ENCODE measurements around the gene MCOLN2. TPM values are rescaled to one million over a fixed set of nuclear protein-coding genes. Genes with fewer than 3 reads are reported as not detected.

The MCOLN2 gene
- total and polyA plus RNA-seq, 2 of the 8 experiments (the other 6 are each of a cell fraction or from before 2014, with no cell fraction given): 1.7 to 6.1 TPM

- Histone ChIP-seq H3K4me1 (replicated peaks in 1 of 4; ENCODE audit: control insufficient read depth in 3 of 4, insufficient read depth in 4 of 4, low read length in 3 of 4) (no peaks in the 10 kb centered on the region), H3K14ac (ENCODE audit: insufficient read length) (no peak overlapping the region), H2BK120ac (replicated peaks; ENCODE audit: low read depth, low read length) (no peak overlapping the region), H4K91ac (replicated peaks; ENCODE audit: insufficient read length, low read length) (no peak overlapping the region), H3K79me2 (ENCODE audit: control insufficient read depth in 1 of 2, insufficient read depth in 2 of 2, low read length in 2 of 2) (no peaks in the 10 kb centered on the region), H3K4me3 (ENCODE audit: extremely low read depth in 1 of 4, insufficient read depth in 2 of 4, low read depth in 3 of 4, low read length in 4 of 4) (no peak overlapping the region), H2BK5ac (ENCODE audit: low read depth, low read length) (no peak overlapping the region), H3K79me1 (ENCODE audit: low read depth, low read length) (no peaks in the 10 kb centered on the region; the same call in 1 of the 2 replicates), H3K36me3 (ENCODE audit: control insufficient read depth in 2 of 4, insufficient read depth in 4 of 4, low read length in 3 of 4) (no peaks in the 10 kb centered on the region), H4K20me1 (replicated peaks in 1 of 2; ENCODE audit: control insufficient read depth in 1 of 2, insufficient read depth in 2 of 2, low read length in 2 of 2) (no peaks in the 10 kb centered on the region), H2BK12ac (ENCODE audit: low read depth, low read length) (no peak overlapping the region), H3K23me2 (ENCODE audit: low read depth, low read length) (no peaks in the 10 kb centered on the region), H3K18ac (ENCODE audit: extremely low read depth, low read length) (no peak overlapping the region), H3K9me3 (ENCODE audit: insufficient read depth in 2 of 2, low read depth in 1 of 2, low read length in 1 of 2) (no peaks in the 10 kb centered on the region), H3K4ac (replicated peaks; ENCODE audit: insufficient read length, low read depth, low read length) (no peak overlapping the region), H3K27ac (ENCODE audit: low read depth, low read length) (no peak overlapping the region), H2AK5ac (ENCODE audit: low read depth, low read length) (no peak overlapping the region), H3K27me3 (replicated peaks in 1 of 4; ENCODE audit: control insufficient read depth in 3 of 4, extremely low read depth in 1 of 4, insufficient read depth in 3 of 4, low read length in 3 of 4) (no peaks in the 10 kb centered on the region), H2BK20ac (ENCODE audit: low read length) (no peak overlapping the region), H4K5ac (ENCODE audit: insufficient read length, low read depth, low read length) (no peak overlapping the region), H3K9ac (replicated peaks in 1 of 4; ENCODE audit: extremely low read depth in 1 of 4, low read depth in 3 of 4, low read length in 3 of 4) (no peak overlapping the region), H3K23ac (ENCODE audit: insufficient read length) (no peak overlapping the region), H2BK15ac (ENCODE audit: low read length) (no peak overlapping the region), H3K56ac (replicated peaks; ENCODE audit: insufficient read length, low read depth, low read length) (no peak overlapping the region), H4K8ac (ENCODE audit: extremely low read depth, insufficient read depth, low read length) (no peak overlapping the region), H3K4me2 (ENCODE audit: insufficient read depth in 1 of 2, low read depth in 2 of 2, low read length in 2 of 2) (no peak overlapping the region), H2AFZ (ENCODE audit: low read length) (0 out of 2 replicates have a peak overlapping the region, but pooled peaks have one; percentile 26)
- DNase-seq (ENCODE audit: low read depth in 1 of 2, low spot score in 2 of 2): no peak
- ChIA-PET POLR2A (ENCODE audit: partially characterized antibody) (interaction anchor here (1.0 to 1.6 kb wide), 2 partner anchors 9 to 83 kb away, joined by 3 to 4 read pairs; no protein-coding TSS in a partner anchor), CTCF (ENCODE audit: partially characterized antibody) (interaction anchor here (0.7 to 6.1 kb wide), 16 partner anchors 9 to 245 kb away, joined by 3 to 122 read pairs (median 4); partner anchors contain the start of gene C1orf52)
- TF ChIP-seq TEAD4 (IDR thresholded peaks at IDR 0.05; ENCODE audit: low read depth, low read length) (no peak), SIN3A (conservative IDR thresholded peaks at IDR 0.05 in 1 of 2, IDR thresholded peaks at IDR 0.05 in 1 of 2; ENCODE audit: low read depth in 1 of 2, low read length in 2 of 2) (no peak), PHF8 (conservative IDR thresholded peaks at IDR 0.05; ENCODE audit: low read depth, low read length) (no peak), CHD1 (IDR thresholded peaks at IDR 0.05; ENCODE audit: low read depth, low read length) (no peak), RAD21 (IDR thresholded peaks at IDR 0.05 in 1 of 2, conservative IDR thresholded peaks at IDR 0.05 in 1 of 2; ENCODE audit: low read depth in 2 of 2, low read length in 2 of 2) (peak; percentile 10 to 31; a peak in 2 of 4 replicates), SP2 (IDR thresholded peaks at IDR 0.05; ENCODE audit: low read length) (no peak), POLR2A (IDR thresholded peaks at IDR 0.05; ENCODE audit: control extremely low read depth in 1 of 2, low read depth in 2 of 2, low read length in 2 of 2) (no peak), ASH2L (IDR thresholded peaks at IDR 0.05; ENCODE audit: low read length) (no peak)
- TF ChIP-seq, protein P1, sequence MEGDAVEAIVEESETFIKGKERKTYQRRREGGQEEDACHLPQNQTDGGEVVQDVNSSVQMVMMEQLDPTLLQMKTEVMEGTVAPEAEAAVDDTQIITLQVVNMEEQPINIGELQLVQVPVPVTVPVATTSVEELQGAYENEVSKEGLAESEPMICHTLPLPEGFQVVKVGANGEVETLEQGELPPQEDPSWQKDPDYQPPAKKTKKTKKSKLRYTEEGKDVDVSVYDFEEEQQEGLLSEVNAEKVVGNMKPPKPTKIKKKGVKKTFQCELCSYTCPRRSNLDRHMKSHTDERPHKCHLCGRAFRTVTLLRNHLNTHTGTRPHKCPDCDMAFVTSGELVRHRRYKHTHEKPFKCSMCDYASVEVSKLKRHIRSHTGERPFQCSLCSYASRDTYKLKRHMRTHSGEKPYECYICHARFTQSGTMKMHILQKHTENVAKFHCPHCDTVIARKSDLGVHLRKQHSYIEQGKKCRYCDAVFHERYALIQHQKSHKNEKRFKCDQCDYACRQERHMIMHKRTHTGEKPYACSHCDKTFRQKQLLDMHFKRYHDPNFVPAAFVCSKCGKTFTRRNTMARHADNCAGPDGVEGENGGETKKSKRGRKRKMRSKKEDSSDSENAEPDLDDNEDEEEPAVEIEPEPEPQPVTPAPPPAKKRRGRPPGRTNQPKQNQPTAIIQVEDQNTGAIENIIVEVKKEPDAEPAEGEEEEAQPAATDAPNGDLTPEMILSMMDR (IDR thresholded peaks at IDR 0.05; ENCODE audit: control extremely low read depth in 1 of 3, insufficient read depth in 1 of 3, low read depth in 1 of 3, low read length in 3 of 3): peak in 1 of 3 experiments; percentile 17; a peak in 1 of 4 replicates
- WGBS, 2 experiments (ENCODE audit: extremely low coverage in 1 of 2, insufficient coverage in 1 of 2, insufficient read length in 1 of 2, insufficient replicate concordance in 2 of 2, low coverage in 1 of 2, low lambda C conversion rate in 2 of 2, missing lambda C conversion rate in 1 of 2): 85% methylated on average over 5 of the region's 5 CpGs; no CpG with 5 or more reads in 1 of the 2 experiments
- no peak for FAIRE-seq
These were observed 30.5 kb upstream of the MCOLN2 start for GRCh38 chr1:85027242-85027983.

Data from H1 (cell line).